Heart right ventricle (tissue), 16 donors: ENCODE data around the gene HAUS6. TPM values are rescaled to one million over a fixed set of nuclear protein-coding genes. Genes with fewer than 3 reads are reported as not detected.
"Not testable (repeated sequence)": the region's sequence is repeated elsewhere in the genome, so short reads cannot be mapped to it uniquely, and the experiment has no call there.

Experiments
- ATAC-seq, 8 donors: fragments of 200-7000 bp; cut with Tn5 transposase; one replicate each; pipeline ENCODE4 v1.9.1; 2020; ENCODE audit warnings: mild to moderate bottlenecking in 8 of 8, moderate library complexity in 8 of 8, moderate number of reproducible peaks in 1 of 8
- DNase-seq, 2 donors: peaks; one replicate each; pipeline ENCODE4 v3.0.0-alpha.2; 2020
- H3K27ac ChIP-seq, 10 donors: fragments of 200-600 bp; sonication (generic) in 2 of 10; one replicate each; pipeline versions ENCODE4 v1.5.0 to v1.8.0; 2020 to 2022; ENCODE audit warnings: mild to moderate bottlenecking in 3 of 10
- H3K27me3 ChIP-seq, 7 donors: fragments of 200-600 bp; one replicate each; pipeline ENCODE4 v1.8.0; 2021 to 2022; ENCODE audit warnings: mild to moderate bottlenecking in 2 of 7
- H3K36me3 ChIP-seq, 9 donors: fragments of 200-600 bp; sonication (generic) in 1 of 9; one replicate each; pipeline versions ENCODE4 v1.5.0 to v1.8.0; 2020 to 2022; ENCODE audit warnings: mild to moderate bottlenecking in 2 of 9
- H3K4me1 ChIP-seq, 9 donors: fragments of 200-600 bp; sonication (generic) in 1 of 9; one replicate each; pipeline versions ENCODE4 v1.5.0 to v1.8.0; 2020 to 2022; ENCODE audit warnings: mild to moderate bottlenecking in 4 of 9
- H3K4me3 ChIP-seq, 10 donors: fragments of 200-600 bp; sonication (generic) in 2 of 10; one replicate each; pipeline versions ENCODE4 v1.5.0 to v1.8.0; 2020 to 2022; ENCODE audit warnings: mild to moderate bottlenecking in 7 of 10, moderate library complexity in 2 of 10
- H3K9me3 ChIP-seq, 11 donors: fragments of 200-600 bp in 10 of 11; sonication (generic) in 2 of 11; one replicate each; pipeline versions ENCODE4 v1.5.0 to v1.8.0; 2013 to 2022; ENCODE audit warnings: mild to moderate bottlenecking in 2 of 11, control low read depth in 1 of 11, moderate library complexity in 1 of 11
- WGBS, 2 donors: extraction: QIAGEN DNeasy Blood & Tissue Kit; methylation state at CpG; one replicate each; pipeline ENCODE4 v1.1.7; 2013; ENCODE audit warnings: inconsistent platforms in 1 of 2; 5-methylcytosine and 5-hydroxymethylcytosine counted together
- intact Hi-C, 10 donors: fragments of 100-400 bp; cut with DNase I; formaldehyde crosslinking; loops; one replicate each; pipeline versions ENCODE4 v1.11.1 to v1.14.2; 2022
- polyA plus RNA-seq, 2 donors: library from polyadenylated mRNA; stranded (reverse); fragments of 200-250 nt; gene quantifications; one replicate each; pipeline ENCODE4 v1.2.3, GENCODE V29; 2013
- total RNA-seq, 10 donors: library from RNA; stranded (reverse); fragmentation: NEBNext Ultra II Directional in 3 of 10; extraction: Animal tissue kit (Norgen Biotek cat#: 25700) in 3 of 10; gene quantifications; one replicate each; pipeline versions ENCODE4 v1.2.1 to v1.2.4, GENCODE V29; 2021 to 2023
- TF ChIP-seq, protein P1 (sequence below), 9 donors: fragments of 200-600 bp; sonication (generic) in 2 of 9; IDR thresholded peaks; one replicate each; pipeline versions ENCODE4 v1.5.0 to v1.8.0; 2021 to 2022; ENCODE audit warnings: antibody characterized with exemption in 9 of 9, mild to moderate bottlenecking in 5 of 9, moderate library complexity in 1 of 9
- donor health status: Arrhythmogenic right ventricular cardiomyopathy.
- donor health status: ischemic (EF 13 %, LVEDD 7.1; RV severe dilation, severe dysfunction).
- donor health status: healthy with polysubstance abuse.
- donor health status: DM: no; HTN: yes; CAD: no.
- donor health status: DM: no; HTN: no; CAD: no.
- donor health status: ischemic (EF 25% LVEDD 6.9; RV normal size, moderate dysfunction).
- donor health status: ischemic (EF 25% LVEDD 5.7; RV mildly dilated, moderate dysfunction).
- donor health status: healthy.
- donor health status: DM: yes; HTN: yes; CAD: no.
- donor health status: Ischemic cardiomyopathy.
- donor health status: ischemic (EF 35%, LVEDD 5.7; RV mildly dilated, moderate dysfunction).
- donor health status: nonischemic (EF 11% LVEDD 7.7; RV severe dilation, severe dysfunction).
- donor health status: DM: yes; HTN: yes; CAD: no.
- donor health status: PGD.
- donor health status: ischemic (EF 29% LVEDD 5.4; RV normal size, mild dysfunction).
- donor health status: nonischemic (EF 23%, LVEDD 6.1; RV moderate dilation, normal function).

The HAUS6 gene
- total and polyA plus RNA-seq, 12 donors, result 2.6 to 10.4 (median 7.0) TPM

DNA sequence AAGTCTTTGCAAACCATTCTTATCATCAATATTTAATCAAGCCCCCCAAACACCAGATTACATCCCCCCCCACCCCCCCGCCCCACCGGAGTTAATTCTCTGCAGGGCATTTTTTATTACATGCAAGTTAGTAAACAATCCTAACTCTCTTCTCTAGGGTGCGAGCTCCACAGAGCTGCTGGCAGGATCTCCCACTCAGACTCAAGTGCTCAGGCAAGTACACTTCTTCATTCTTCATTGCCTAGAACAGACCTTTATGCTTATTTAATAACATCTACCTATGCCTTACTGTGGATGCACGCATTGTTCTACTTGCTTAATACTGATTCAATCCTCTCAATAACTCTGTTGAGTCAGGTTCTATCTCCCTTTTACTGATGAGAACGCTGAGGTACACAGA lies 79.6 kb downstream of the HAUS6 start:
- TF ChIP-seq, protein P1, sequence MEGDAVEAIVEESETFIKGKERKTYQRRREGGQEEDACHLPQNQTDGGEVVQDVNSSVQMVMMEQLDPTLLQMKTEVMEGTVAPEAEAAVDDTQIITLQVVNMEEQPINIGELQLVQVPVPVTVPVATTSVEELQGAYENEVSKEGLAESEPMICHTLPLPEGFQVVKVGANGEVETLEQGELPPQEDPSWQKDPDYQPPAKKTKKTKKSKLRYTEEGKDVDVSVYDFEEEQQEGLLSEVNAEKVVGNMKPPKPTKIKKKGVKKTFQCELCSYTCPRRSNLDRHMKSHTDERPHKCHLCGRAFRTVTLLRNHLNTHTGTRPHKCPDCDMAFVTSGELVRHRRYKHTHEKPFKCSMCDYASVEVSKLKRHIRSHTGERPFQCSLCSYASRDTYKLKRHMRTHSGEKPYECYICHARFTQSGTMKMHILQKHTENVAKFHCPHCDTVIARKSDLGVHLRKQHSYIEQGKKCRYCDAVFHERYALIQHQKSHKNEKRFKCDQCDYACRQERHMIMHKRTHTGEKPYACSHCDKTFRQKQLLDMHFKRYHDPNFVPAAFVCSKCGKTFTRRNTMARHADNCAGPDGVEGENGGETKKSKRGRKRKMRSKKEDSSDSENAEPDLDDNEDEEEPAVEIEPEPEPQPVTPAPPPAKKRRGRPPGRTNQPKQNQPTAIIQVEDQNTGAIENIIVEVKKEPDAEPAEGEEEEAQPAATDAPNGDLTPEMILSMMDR (IDR thresholded peaks at IDR 0.05), result no peak
- no peak for DNase-seq
- Histone ChIP-seq H3K4me1 (peaks cover 0 to under 1% (median 0%) of the 10 kb centered on the region in 9 donors), H3K36me3 (no peaks in the 10 kb centered on the region), H3K4me3 (no peak overlapping the region), H3K9me3 (no peaks in the 10 kb centered on the region), H3K27ac (no peak overlapping the region), H3K27me3 (no peaks in the 10 kb centered on the region)
- intact Hi-C loops, result loop anchor here in 4 of 10 donors (10.0 kb wide), 3 partner anchors 578 to 1208 kb away; no protein-coding TSS in a partner anchor
- no peak for ATAC-seq
- 85% methylated on average over 5 of the region's 5 CpGs for WGBS, 2 donors

DNA sequence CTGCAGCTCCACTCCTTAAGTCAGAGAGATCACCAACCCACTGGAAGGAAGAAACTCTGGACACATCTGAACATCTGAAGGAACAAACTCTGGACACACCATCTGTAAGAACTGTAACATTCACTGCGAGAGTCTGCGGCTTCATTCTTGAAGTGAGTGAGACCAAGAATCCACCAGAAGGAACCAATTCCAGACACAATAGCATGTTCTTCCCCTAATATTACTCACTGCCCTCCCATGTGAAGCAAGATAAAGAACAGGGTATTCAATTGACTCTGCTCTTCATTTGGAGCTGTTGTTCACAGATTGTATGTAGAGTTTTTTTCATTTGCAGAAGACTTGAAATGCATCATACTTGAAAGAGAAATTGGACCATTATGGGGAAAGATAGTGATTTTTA lies 80.5 kb downstream of the HAUS6 start:
- no peaks in the 10 kb centered on the region for H3K4me1 ChIP-seq
- intact Hi-C loops, result loop anchor here in 4 of 10 donors (10.0 kb wide), 3 partner anchors 577 to 1207 kb away; no protein-coding TSS in a partner anchor
- H3K9me3 ChIP-seq, result no peaks in the 10 kb centered on the region
- no peaks in the 10 kb centered on the region for H3K27me3 ChIP-seq
- no peak for DNase-seq
- no peak overlapping the region for H3K27ac ChIP-seq
- ATAC-seq, result no peak
- no peak overlapping the region for H3K4me3 ChIP-seq
- TF ChIP-seq, protein P1 (IDR thresholded peaks at IDR 0.05), result no peak
- 97 to 98% methylated on average over 2 of the region's 2 CpGs for WGBS, 2 donors
- no peaks in the 10 kb centered on the region for H3K36me3 ChIP-seq

DNA sequence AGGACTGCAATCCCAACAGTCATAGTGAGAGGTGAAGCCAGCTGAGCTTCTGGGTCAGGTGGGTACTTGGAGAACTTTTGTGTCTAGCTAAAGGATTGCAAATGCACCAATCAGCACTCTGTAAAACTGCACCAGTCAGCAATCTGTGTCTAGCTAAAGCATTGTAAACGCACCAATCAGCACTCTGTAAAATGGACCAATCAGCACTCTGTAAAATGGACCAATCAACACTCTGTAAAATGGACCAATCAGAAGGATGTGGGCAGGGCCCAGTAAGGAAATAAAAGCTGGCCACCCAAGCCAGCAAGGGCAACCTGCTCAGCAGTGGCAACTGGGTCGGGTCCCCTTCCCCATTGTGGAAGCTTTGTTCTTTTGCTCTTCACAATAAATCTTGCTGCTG lies 81.1 kb downstream of the HAUS6 start:
- H3K9me3 ChIP-seq, DNase-seq, H3K27ac ChIP-seq, H3K27me3 ChIP-seq, H3K4me3 ChIP-seq, ATAC-seq, H3K36me3 ChIP-seq, H3K4me1 ChIP-seq: not testable (repeated sequence)
- intact Hi-C loops, result loop anchor here in 4 of 10 donors (10.0 kb wide), 3 partner anchors 577 to 1207 kb away; no protein-coding TSS in a partner anchor
- WGBS, 2 donors, result 97 to 100% methylated on average over 2 of the region's 2 CpGs

DNA sequence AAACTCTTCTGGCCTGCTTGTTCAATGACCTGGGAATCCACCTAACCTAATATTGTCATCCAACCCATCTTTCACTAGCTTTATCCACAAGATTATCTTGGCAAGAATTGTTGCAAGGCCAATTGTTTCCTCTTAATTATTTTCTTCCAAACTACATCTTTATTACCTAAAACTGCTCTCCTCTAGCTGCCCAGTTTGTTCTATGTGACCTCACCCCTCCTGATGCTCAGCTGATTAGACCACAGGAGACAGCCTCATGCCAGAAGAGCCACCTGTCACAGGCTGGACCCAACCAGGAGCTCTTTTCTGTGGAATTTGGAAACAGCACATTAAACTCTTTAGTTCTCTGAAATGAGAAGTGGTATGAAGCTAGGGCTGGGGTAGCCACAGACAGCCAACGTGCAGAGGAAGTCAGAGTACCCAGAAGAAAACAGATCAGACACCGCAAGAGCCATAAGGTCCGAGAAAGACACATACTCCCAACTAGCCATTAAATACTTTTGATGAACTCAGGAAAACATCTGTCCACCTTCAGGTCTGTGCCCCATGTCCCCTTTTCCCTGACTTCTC lies 81.7 kb downstream of the HAUS6 start:
- WGBS, 2 donors, result 83 to 96% methylated on average over 3 of the region's 3 CpGs
- TF ChIP-seq, protein P1 (IDR thresholded peaks at IDR 0.05), result no peak
- no peak for DNase-seq
- Histone ChIP-seq H3K4me1 (no peaks in the 10 kb centered on the region), H3K36me3 (no peaks in the 10 kb centered on the region), H3K4me3 (no peak overlapping the region), H3K27ac (no peak overlapping the region), H3K27me3 (no peaks in the 10 kb centered on the region), H3K9me3 (no peaks in the 10 kb centered on the region)
- ATAC-seq, result no peak
- intact Hi-C loops, result loop anchor here in 4 of 10 donors (10.0 kb wide), 3 partner anchors 576 to 1206 kb away; no protein-coding TSS in a partner anchor

DNA sequence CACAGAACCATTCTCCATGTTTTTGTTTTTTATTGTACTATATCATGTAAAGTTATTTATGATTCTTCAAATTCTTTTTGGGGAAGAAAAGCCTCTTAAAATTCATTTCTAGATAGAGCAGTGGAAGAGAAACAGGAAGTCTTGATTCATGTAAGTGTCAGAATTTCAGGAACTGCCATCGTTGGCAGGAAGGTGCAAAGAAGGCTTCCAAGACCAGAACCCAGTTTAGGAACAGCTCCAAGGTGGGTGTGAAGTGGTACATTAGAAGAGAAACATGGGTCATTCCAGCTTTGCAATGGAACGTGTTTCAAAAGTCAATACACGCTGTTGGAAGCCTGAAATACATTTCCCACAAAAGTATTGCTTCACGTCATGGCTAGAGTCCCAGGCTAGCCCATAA lies 84.5 kb downstream of the HAUS6 start:
- Histone ChIP-seq H3K9me3 (no peaks in the 10 kb centered on the region), H3K4me3 (no peak overlapping the region), H3K4me1 (peaks cover 0 to 3% (median under 1%) of the 10 kb centered on the region in 9 donors), H3K36me3 (no peaks in the 10 kb centered on the region), H3K27me3 (no peaks in the 10 kb centered on the region), H3K27ac (no peak overlapping the region)
- 72 to 76% methylated on average over 4 of the region's 4 CpGs for WGBS, 2 donors
- intact Hi-C loops, result loop anchor here in 1 of 10 donors (10.0 kb wide), 1 partner anchor 203 kb away; no protein-coding TSS in a partner anchor
- TF ChIP-seq, protein P1 (IDR thresholded peaks at IDR 0.05), result no peak
- no peak for ATAC-seq
- no peak for DNase-seq
